Astrocyte (in vitro differentiated cells and primary cell): Measurements from ENCODE around the gene PSKH1. TPM values are rescaled to one million over a fixed set of nuclear protein-coding genes. Genes with fewer than 3 reads are reported as not detected.
A peak's percentile ranks its signal among the peaks of the same experiment; 100 is the strongest.

ENCODE experiments used
- DNase-seq: peaks from one replicate; pipeline ENCODE4 v3.0.0-alpha.2; 2010; ENCODE audit warnings: low read depth
- FAIRE-seq: peaks from 2 replicates; lab custom pipeline; 2011; peaks lifted over from hg19 to GRCh38; lab: Jason Lieb, UNC
- H2AFZ ChIP-seq: 2 replicates; pipeline ENCODE4 v1.6.0; 2012; ENCODE audit warnings: low read depth, low read length, inconsistent platforms
- H3K27ac ChIP-seq: 2 replicates; pipeline ENCODE4 v1.5.1; 2011; ENCODE audit warnings: low read depth, low read length, inconsistent platforms
- H3K27me3 ChIP-seq: 2 replicates; pipeline ENCODE4 v1.6.0; 2011; ENCODE audit warnings: low read length, inconsistent platforms; ENCODE audit not compliant: insufficient read depth
- H3K36me3 ChIP-seq: 2 replicates; pipeline ENCODE4 v1.5.1; 2011; ENCODE audit warnings: low read length, inconsistent platforms; ENCODE audit not compliant: insufficient read depth
- H3K4me1 ChIP-seq: 2 replicates; pipeline ENCODE4 v1.5.1; 2011; ENCODE audit warnings: low read length, inconsistent platforms; ENCODE audit not compliant: insufficient read depth
- H3K4me2 ChIP-seq: 2 replicates; pipeline ENCODE4 v1.6.0; 2012; ENCODE audit warnings: low read length, inconsistent platforms
- H3K4me3 ChIP-seq: 2 replicates; pipeline ENCODE4 v1.5.1; 2011; ENCODE audit warnings: low read depth, mild to moderate bottlenecking, low read length, inconsistent platforms; ENCODE audit not compliant: insufficient read depth
- H3K79me2 ChIP-seq: 2 replicates; pipeline ENCODE4 v1.6.0; 2012; ENCODE audit warnings: mild to moderate bottlenecking, low read length, inconsistent platforms; ENCODE audit not compliant: insufficient read depth
- H3K9ac ChIP-seq: 2 replicates; pipeline ENCODE4 v1.6.0; 2012; ENCODE audit warnings: mild to moderate bottlenecking, low read length, inconsistent platforms
- H3K9me3 ChIP-seq: 2 replicates; pipeline ENCODE4 v1.5.1; 2012; ENCODE audit warnings: low read depth, mild to moderate bottlenecking, low read length, inconsistent platforms; ENCODE audit not compliant: insufficient read depth
- H4K20me1 ChIP-seq: 2 replicates; pipeline ENCODE4 v1.6.0; 2012; ENCODE audit warnings: low read length, inconsistent platforms; ENCODE audit not compliant: insufficient read depth
- H3K27ac Mint-ChIP-seq: one replicate; pipeline ENCODE4 v1.8.0; 2021; ENCODE audit warnings: mild to moderate bottlenecking, mixed read lengths; ENCODE audit not compliant: unreplicated experiment
- H3K27me3 Mint-ChIP-seq: one replicate; pipeline ENCODE4 v1.8.0; 2021; ENCODE audit warnings: low read depth, mixed read lengths; ENCODE audit not compliant: unreplicated experiment
- H3K36me3 Mint-ChIP-seq: one replicate; pipeline ENCODE4 v1.8.0; 2021; ENCODE audit warnings: low read depth, mixed read lengths; ENCODE audit not compliant: unreplicated experiment
- H3K4me1 Mint-ChIP-seq: one replicate; pipeline ENCODE4 v1.8.0; 2021; ENCODE audit warnings: low read depth, mixed read lengths; ENCODE audit not compliant: unreplicated experiment
- H3K4me3 Mint-ChIP-seq: one replicate; pipeline ENCODE4 v1.8.0; 2021; ENCODE audit warnings: mild to moderate bottlenecking, moderate library complexity, mixed read lengths; ENCODE audit not compliant: unreplicated experiment
- H3K9me3 Mint-ChIP-seq: one replicate; pipeline ENCODE4 v1.8.0; 2021; ENCODE audit warnings: mild to moderate bottlenecking, mixed read lengths; ENCODE audit not compliant: unreplicated experiment
- EZH2 ChIP-seq: IDR thresholded peaks from 2 replicates; pipeline ENCODE4 v1.6.1; 2012; ENCODE audit warnings: mild to moderate bottlenecking, low read length, inconsistent platforms; ENCODE audit not compliant: insufficient read depth
- total RNA-seq: library from RNA; stranded (reverse); gene quantifications from 2 replicates; pipeline ENCODE4 v1.2.1, GENCODE V29; 2021
- TF ChIP-seq, protein P1 (sequence below): IDR thresholded peaks from 2 replicates; pipeline ENCODE4 v1.5.1; 2011; ENCODE audit warnings: low read depth, mild to moderate bottlenecking, inconsistent platforms, low read length, moderate library complexity; ENCODE audit not compliant: insufficient read depth

Gene PSKH1
- total RNA-seq, 1 donor from 2014 or later = 27.3 TPM

DNA sequence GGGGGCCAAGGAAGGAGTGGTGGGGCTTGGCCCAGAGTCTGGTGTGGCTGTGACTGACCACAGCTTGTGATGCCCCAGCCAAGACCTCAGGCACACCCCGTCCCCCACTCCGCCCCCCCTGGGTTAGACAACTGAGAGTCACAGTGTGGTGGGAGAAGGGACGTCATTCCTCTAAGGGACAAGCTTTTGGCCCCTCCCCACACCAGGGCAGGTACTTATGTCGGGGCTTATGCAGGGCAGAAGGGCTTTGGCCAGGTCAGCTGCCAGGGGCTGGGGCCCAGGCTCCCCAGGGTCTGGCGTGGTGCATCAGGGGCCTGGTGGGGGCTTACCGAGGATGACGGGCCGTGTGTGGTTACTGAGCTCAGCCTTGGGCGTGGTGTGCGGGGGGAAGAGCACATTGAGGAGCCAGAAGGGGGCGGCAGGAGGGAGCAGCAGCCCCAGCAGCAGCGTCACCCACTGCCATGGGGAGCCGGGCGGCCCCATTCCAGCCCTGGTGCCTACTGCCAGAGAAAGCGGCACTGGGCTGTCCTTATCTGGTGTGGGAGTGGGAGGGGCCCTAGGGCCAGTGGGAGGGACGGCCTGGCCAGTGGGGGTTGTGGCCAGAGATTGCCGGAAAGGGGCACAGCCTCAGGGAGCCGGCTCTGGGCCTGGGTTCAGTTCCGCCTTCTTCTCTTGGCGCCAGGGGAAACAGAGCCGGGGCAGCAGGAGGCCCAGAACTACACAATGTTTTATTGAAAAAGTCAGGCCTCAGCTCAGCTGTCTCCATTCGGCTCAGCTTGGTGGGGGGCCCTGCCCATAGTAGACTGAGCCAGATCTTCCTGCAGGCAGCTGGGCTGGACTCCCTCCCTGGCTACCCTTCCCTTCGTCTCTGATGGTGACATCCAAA lies 50.8 kb downstream of the PSKH1 start, which contains the start of gene LCAT:
TSS of gene LCAT (minus strand) at position 502 of the 886 bp plus-strand sequence. CDS start at position 483, 19 bp downstream.
- Histone ChIP-seq H3K27ac (no peak within 1 kb of the TSS), H2AFZ (no peak within 1 kb of the TSS), H4K20me1 (peaks cover 89% of the 10 kb centered on the region), H3K4me3 (no peak within 1 kb of the TSS), H3K9ac (peak within 1 kb of the TSS; percentile 27), H3K4me1 (peaks cover 15% of the 10 kb centered on the region), H3K27me3 (no peaks in the 10 kb centered on the region), H3K9me3 (no peaks in the 10 kb centered on the region), H3K4me2 (peak within 1 kb of the TSS; percentile 25), H3K79me2 (peaks cover 14% of the 10 kb centered on the region), H3K36me3 (peaks cover 50% of the 10 kb centered on the region)
- TF ChIP-seq, protein P1, sequence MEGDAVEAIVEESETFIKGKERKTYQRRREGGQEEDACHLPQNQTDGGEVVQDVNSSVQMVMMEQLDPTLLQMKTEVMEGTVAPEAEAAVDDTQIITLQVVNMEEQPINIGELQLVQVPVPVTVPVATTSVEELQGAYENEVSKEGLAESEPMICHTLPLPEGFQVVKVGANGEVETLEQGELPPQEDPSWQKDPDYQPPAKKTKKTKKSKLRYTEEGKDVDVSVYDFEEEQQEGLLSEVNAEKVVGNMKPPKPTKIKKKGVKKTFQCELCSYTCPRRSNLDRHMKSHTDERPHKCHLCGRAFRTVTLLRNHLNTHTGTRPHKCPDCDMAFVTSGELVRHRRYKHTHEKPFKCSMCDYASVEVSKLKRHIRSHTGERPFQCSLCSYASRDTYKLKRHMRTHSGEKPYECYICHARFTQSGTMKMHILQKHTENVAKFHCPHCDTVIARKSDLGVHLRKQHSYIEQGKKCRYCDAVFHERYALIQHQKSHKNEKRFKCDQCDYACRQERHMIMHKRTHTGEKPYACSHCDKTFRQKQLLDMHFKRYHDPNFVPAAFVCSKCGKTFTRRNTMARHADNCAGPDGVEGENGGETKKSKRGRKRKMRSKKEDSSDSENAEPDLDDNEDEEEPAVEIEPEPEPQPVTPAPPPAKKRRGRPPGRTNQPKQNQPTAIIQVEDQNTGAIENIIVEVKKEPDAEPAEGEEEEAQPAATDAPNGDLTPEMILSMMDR = no peak
- TF ChIP-seq EZH2 = no peak
- Mint-ChIP-seq H3K27me3 (no peaks in the 10 kb centered on the region), H3K27ac (peak within 1 kb of the TSS; percentile 4), H3K9me3 (no peaks in the 10 kb centered on the region), H3K4me1 (no peaks in the 10 kb centered on the region), H3K4me3 (no peak within 1 kb of the TSS), H3K36me3 (peaks cover 13% of the 10 kb centered on the region)
- no peak for FAIRE-seq
- DNase-seq = no peak

- Mint-ChIP-seq H3K9me3 (no peaks in the 10 kb centered on the region), H3K27ac (peak overlapping the region; percentile 4), H3K27me3 (no peaks in the 10 kb centered on the region), H3K4me1 (no peaks in the 10 kb centered on the region), H3K4me3 (no peak overlapping the region), H3K36me3 (peaks cover 13% of the 10 kb centered on the region)
- no peak for DNase-seq
- Histone ChIP-seq H2AFZ (no peak overlapping the region), H3K36me3 (peaks cover 48% of the 10 kb centered on the region), H4K20me1 (peaks cover 91% of the 10 kb centered on the region), H3K9me3 (no peaks in the 10 kb centered on the region), H3K4me3 (no peak overlapping the region), H3K27ac (no peak overlapping the region), H3K9ac (peak overlapping the region; percentile 27), H3K4me2 (peak overlapping the region; percentile 0), H3K27me3 (no peaks in the 10 kb centered on the region), H3K4me1 (peaks cover 15% of the 10 kb centered on the region), H3K79me2 (peaks cover 10% of the 10 kb centered on the region)
- FAIRE-seq = no peak
- TF ChIP-seq EZH2 = no peak
- TF ChIP-seq, protein P1 = no peak
Observed at GRCh38 chr16:67944690-67945391, 51.8 kb downstream of the PSKH1 start.
